SJCRH30 (cell line): Measurements from ENCODE around the gene KLK15. TPM values are rescaled to one million over a fixed set of nuclear protein-coding genes. Genes with fewer than 3 reads are reported as not detected.

ENCODE experiments used
- DNase-seq, 2 experiments: peaks; one replicate each; pipeline ENCODE4 v3.0.0-alpha.2; 2015 to 2020
- H3K27ac ChIP-seq: fragments of 250-450 bp; sonication (Bioruptor Pico); 2 replicates; pipeline ENCODE4 v1.5.1; 2020; ENCODE audit warnings: mild to moderate bottlenecking, moderate library complexity
- H3K27me3 ChIP-seq: fragments of 250-450 bp; sonication (Bioruptor Pico); 2 replicates; pipeline ENCODE4 v1.5.1; 2020; ENCODE audit warnings: mild to moderate bottlenecking, moderate library complexity
- H3K36me3 ChIP-seq: fragments of 250-450 bp; sonication (Bioruptor Pico); 2 replicates; pipeline ENCODE4 v1.5.1; 2020; ENCODE audit warnings: mild to moderate bottlenecking, moderate library complexity
- H3K4me1 ChIP-seq: fragments of 250-450 bp; sonication (Bioruptor Pico); 2 replicates; pipeline ENCODE4 v1.5.1; 2020; ENCODE audit warnings: mild to moderate bottlenecking, moderate library complexity
- H3K4me3 ChIP-seq: fragments of 250-450 bp; sonication (Bioruptor Pico); 2 replicates; pipeline ENCODE4 v1.5.1; 2020; ENCODE audit warnings: mild to moderate bottlenecking, moderate library complexity
- H3K9me3 ChIP-seq: fragments of 250-450 bp; sonication (Bioruptor Pico); replicated peaks from 2 replicates; pipeline ENCODE4 v1.5.1; 2020; ENCODE audit warnings: mild to moderate bottlenecking, moderate library complexity
- total RNA-seq: library from RNA; depleted of rRNA; stranded (reverse); fragments of >200 nt; shearing (Covaris generic); gene quantifications from 2 replicates; pipeline ENCODE4 v1.2.3, GENCODE V29; 2014

KLK15 gene
- total RNA-seq, 1 experiment from 2014 or later: not detected

- DNase-seq: peak; percentile 70 to 79
- no peaks in the 10 kb centered on the region for H3K36me3 ChIP-seq
- no peak overlapping the region for H3K27ac ChIP-seq
- peak overlapping the region; percentile 61 for H3K4me3 ChIP-seq
- peaks cover 2% of the 10 kb centered on the region for H3K4me1 ChIP-seq
- H3K27me3 ChIP-seq: no peaks in the 10 kb centered on the region
- no peaks in the 10 kb centered on the region for H3K9me3 ChIP-seq
Measured at GRCh38 chr19:50835785-50836542, 2.6 kb upstream of the KLK15 start.

GRCh38 chr19:50835103-50835784 lies 1.9 kb upstream of the KLK15 start:
- H3K9me3 ChIP-seq: no peaks in the 10 kb centered on the region
- no peaks in the 10 kb centered on the region for H3K36me3 ChIP-seq
- peaks cover 9% of the 10 kb centered on the region for H3K4me1 ChIP-seq
- H3K4me3 ChIP-seq: peak overlapping the region; percentile 61
- DNase-seq: peak; percentile 22 to 47
- H3K27ac ChIP-seq: no peak overlapping the region
- no peaks in the 10 kb centered on the region for H3K27me3 ChIP-seq

- H3K4me3 ChIP-seq: no peak overlapping the region
- no peak for DNase-seq
- no peaks in the 10 kb centered on the region for H3K27me3 ChIP-seq
- no peaks in the 10 kb centered on the region for H3K36me3 ChIP-seq
- H3K27ac ChIP-seq: no peak overlapping the region
- peaks cover 20% of the 10 kb centered on the region for H3K4me1 ChIP-seq
- no peaks in the 10 kb centered on the region for H3K9me3 ChIP-seq
Measured at GRCh38 chr19:50833802-50834167, 411 bp upstream of the KLK15 start.

GRCh38 chr19:50832666-50833065 lies 708 bp downstream of the KLK15 start:
- Histone ChIP-seq H3K27ac (no peak overlapping the region), H3K4me3 (no peak overlapping the region), H3K27me3 (no peaks in the 10 kb centered on the region), H3K36me3 (no peaks in the 10 kb centered on the region), H3K4me1 (peaks cover 20% of the 10 kb centered on the region), H3K9me3 (no peaks in the 10 kb centered on the region)
- DNase-seq: no peak

- Histone ChIP-seq H3K27me3 (no peaks in the 10 kb centered on the region), H3K4me1 (peaks cover 20% of the 10 kb centered on the region), H3K36me3 (no peaks in the 10 kb centered on the region), H3K27ac (no peak overlapping the region; the same call in 1 of the 2 replicates), H3K4me3 (no peak overlapping the region), H3K9me3 (no peaks in the 10 kb centered on the region)
- DNase-seq: no peak
Measured at GRCh38 chr19:50831026-50831396, 2.4 kb downstream of the KLK15 start.

GRCh38 chr19:50830266-50831025 lies 2.9 kb downstream of the KLK15 start:
- Histone ChIP-seq H3K27ac (peak overlapping the region; percentile 16; the same call in 1 of the 2 replicates), H3K9me3 (no peaks in the 10 kb centered on the region), H3K27me3 (no peaks in the 10 kb centered on the region), H3K36me3 (no peaks in the 10 kb centered on the region), H3K4me1 (peaks cover 20% of the 10 kb centered on the region), H3K4me3 (no peak overlapping the region)
- DNase-seq: peak; percentile 86 to 88

- no peak for DNase-seq
- Histone ChIP-seq H3K4me1 (peaks cover 20% of the 10 kb centered on the region), H3K27ac (peak overlapping the region; percentile 16; the same call in 1 of the 2 replicates), H3K36me3 (no peaks in the 10 kb centered on the region), H3K9me3 (no peaks in the 10 kb centered on the region), H3K4me3 (no peak overlapping the region), H3K27me3 (no peaks in the 10 kb centered on the region)
Measured at GRCh38 chr19:50829801-50830200, 3.6 kb downstream of the KLK15 start.

- no peaks in the 10 kb centered on the region for H3K27me3 ChIP-seq
- H3K36me3 ChIP-seq: no peaks in the 10 kb centered on the region
- H3K9me3 ChIP-seq: no peaks in the 10 kb centered on the region
- peaks cover 30% of the 10 kb centered on the region for H3K4me1 ChIP-seq
- no peak overlapping the region for H3K4me3 ChIP-seq
- no peak overlapping the region for H3K27ac ChIP-seq
- no peak for DNase-seq
Measured at GRCh38 chr19:50827476-50827875, 5.9 kb downstream of the KLK15 start.

- H3K27ac ChIP-seq: no peak overlapping the region
- no peaks in the 10 kb centered on the region for H3K27me3 ChIP-seq
- H3K36me3 ChIP-seq: no peaks in the 10 kb centered on the region
- peaks cover 30% of the 10 kb centered on the region for H3K4me1 ChIP-seq
- no peaks in the 10 kb centered on the region for H3K9me3 ChIP-seq
- H3K4me3 ChIP-seq: no peak overlapping the region
- DNase-seq: no peak
Measured at GRCh38 chr19:50826492-50827240, 6.7 kb downstream of the KLK15 start.

GRCh38 chr19:50823389-50824042 lies 9.9 kb downstream of the KLK15 start, which contains the start of gene KLK1:
Gene KLK1 (minus strand): TSS chr19:50823787. CDS start chr19:50823748, 39 bp downstream.
- H3K9me3 ChIP-seq: no peaks in the 10 kb centered on the region
- H3K27me3 ChIP-seq: 0 out of 2 replicates have a peak, but pooled peaks cover 3% of the 10 kb centered on the region
- peaks cover 11% of the 10 kb centered on the region; the same call in 1 of the 2 replicates for H3K4me1 ChIP-seq
- no peak within 1 kb of the TSS for H3K4me3 ChIP-seq
- DNase-seq: peak; percentile 29 to 30
- H3K27ac ChIP-seq: no peak within 1 kb of the TSS
- H3K36me3 ChIP-seq: no peaks in the 10 kb centered on the region

GRCh38 chr19:50822661-50823208 lies 10.6 kb downstream of the KLK15 start:
- no peak for DNase-seq
- Histone ChIP-seq H3K4me3 (no peak overlapping the region), H3K36me3 (no peaks in the 10 kb centered on the region), H3K9me3 (no peaks in the 10 kb centered on the region), H3K27me3 (0 out of 2 replicates have a peak, but pooled peaks cover 3% of the 10 kb centered on the region), H3K27ac (no peak overlapping the region), H3K4me1 (peaks cover 11% of the 10 kb centered on the region; the same call in 1 of the 2 replicates)

- H3K9me3 ChIP-seq: no peaks in the 10 kb centered on the region
- H3K36me3 ChIP-seq: no peaks in the 10 kb centered on the region
- H3K4me3 ChIP-seq: no peak overlapping the region
- H3K27ac ChIP-seq: no peak overlapping the region
- H3K4me1 ChIP-seq: peaks cover 11% of the 10 kb centered on the region; the same call in 1 of the 2 replicates
- no peak for DNase-seq
- H3K27me3 ChIP-seq: 0 out of 2 replicates have a peak, but pooled peaks cover 3% of the 10 kb centered on the region
Measured at GRCh38 chr19:50821622-50822021, 11.8 kb downstream of the KLK15 start.

- H3K9me3 ChIP-seq: no peaks in the 10 kb centered on the region
- no peaks in the 10 kb centered on the region for H3K36me3 ChIP-seq
- no peak for DNase-seq
- no peak overlapping the region for H3K27ac ChIP-seq
- peaks cover 11% of the 10 kb centered on the region; the same call in 1 of the 2 replicates for H3K4me1 ChIP-seq
- 0 out of 2 replicates have a peak, but pooled peaks cover 3% of the 10 kb centered on the region for H3K27me3 ChIP-seq
- no peak overlapping the region for H3K4me3 ChIP-seq
Measured at GRCh38 chr19:50821248-50821612, 12.1 kb downstream of the KLK15 start.
